ENCODE results near the gene OLFM1.

The OLFM1 gene

GRCh38 chr9:135087489-135087792 is at the start of gene OLFM1:
Gene OLFM1 (plus strand): TSS chr9:135087668. CDS start chr9:135087990, 322 bp downstream.
- DNase-seq (ENCODE audit: low read depth): peak; percentile 63
- TF ChIP-seq CTCF (conservative IDR thresholded peaks at IDR 0.05; ENCODE audit: low read length): peak; percentile 62
- peak within 1 kb of the TSS; percentile 27 for H3K4me3 ChIP-seq (ENCODE audit: low read length)

GRCh38 chr9:135038331-135038730 is 49.1 kb upstream of the OLFM1 start:
- no peak overlapping the region for H3K4me3 ChIP-seq (ENCODE audit: low read length)
- no peak for TF ChIP-seq CTCF (conservative IDR thresholded peaks at IDR 0.05; ENCODE audit: low read length)
- no peak for DNase-seq (ENCODE audit: low read depth)

- DNase-seq (ENCODE audit: low read depth): no peak
- no peak overlapping the region for H3K4me3 ChIP-seq (ENCODE audit: low read length)
- no peak for TF ChIP-seq CTCF (conservative IDR thresholded peaks at IDR 0.05; ENCODE audit: low read length)
Measured at GRCh38 chr9:135038826-135039225, 48.6 kb upstream of the OLFM1 start.

GRCh38 chr9:135039266-135039870 is 48.1 kb upstream of the OLFM1 start:
- TF ChIP-seq CTCF (conservative IDR thresholded peaks at IDR 0.05; ENCODE audit: low read length): no peak
- no peak overlapping the region for H3K4me3 ChIP-seq (ENCODE audit: low read length)
- DNase-seq (ENCODE audit: low read depth): no peak

GRCh38 chr9:135039916-135040645 is 47.4 kb upstream of the OLFM1 start:
- TF ChIP-seq CTCF (conservative IDR thresholded peaks at IDR 0.05; ENCODE audit: low read length): no peak
- H3K4me3 ChIP-seq (ENCODE audit: low read length): no peak overlapping the region
- DNase-seq (ENCODE audit: low read depth): no peak

GRCh38 chr9:135040892-135041291 is 46.6 kb upstream of the OLFM1 start:
- no peak for TF ChIP-seq CTCF (conservative IDR thresholded peaks at IDR 0.05; ENCODE audit: low read length)
- DNase-seq (ENCODE audit: low read depth): no peak
- no peak overlapping the region for H3K4me3 ChIP-seq (ENCODE audit: low read length)

- no peak for TF ChIP-seq CTCF (conservative IDR thresholded peaks at IDR 0.05; ENCODE audit: low read length)
- DNase-seq (ENCODE audit: low read depth): no peak
Measured at GRCh38 chr9:135043345-135043744, 44.1 kb upstream of the OLFM1 start.

More at GRCh38 chr9:135043345-135043744, 44.1 kb upstream of the OLFM1 start:
- no peak overlapping the region for H3K4me3 ChIP-seq (ENCODE audit: low read length)

All from AG10803 (cell line).